Chondrocyte (in vitro differentiated cells): ENCODE results near the gene MACROD2. TPM values are rescaled to one million over a fixed set of nuclear protein-coding genes. Genes with fewer than 3 reads are reported as not detected.

Experiments
- DNase-seq: peaks from one replicate; pipeline ENCODE4 v3.0.0; 2021; ENCODE audit warnings: mixed read lengths, low spot score
- H3K27ac Mint-ChIP-seq: one replicate; pipeline ENCODE4 v1.8.0; 2021; ENCODE audit warnings: mild to moderate bottlenecking, moderate library complexity, mixed read lengths; ENCODE audit not compliant: unreplicated experiment
- H3K27me3 Mint-ChIP-seq: 2 replicates; pipeline ENCODE4 v1.8.0; 2021; ENCODE audit warnings: low read depth, mixed read lengths
- H3K36me3 Mint-ChIP-seq: 2 replicates; pipeline ENCODE4 v1.8.0; 2021; ENCODE audit warnings: low read depth, mixed read lengths
- H3K4me1 Mint-ChIP-seq: 2 replicates; pipeline ENCODE4 v1.8.0; 2021; ENCODE audit warnings: low read depth, mild to moderate bottlenecking, mixed read lengths
- H3K4me3 Mint-ChIP-seq: one replicate; pipeline ENCODE4 v1.8.0; 2021; ENCODE audit warnings: mild to moderate bottlenecking, moderate library complexity, mixed read lengths; ENCODE audit not compliant: unreplicated experiment
- H3K9me3 Mint-ChIP-seq: 2 replicates; pipeline ENCODE4 v1.8.0; 2021; ENCODE audit warnings: low read depth, mixed read lengths
- total RNA-seq: library from RNA; stranded (reverse); gene quantifications from 3 replicates; pipeline ENCODE4 v1.2.1, GENCODE V29; 2021
- TF ChIP-seq, protein P1 (sequence below): fragments of 200-600 bp; sonication (generic); IDR thresholded peaks from 2 replicates; pipeline ENCODE4 v1.5.0; 2021; ENCODE audit warnings: antibody characterized with exemption, mild to moderate bottlenecking, moderate library complexity

The MACROD2 gene
- total RNA-seq, 1 donor from 2014 or later = 3.2 TPM

DNA sequence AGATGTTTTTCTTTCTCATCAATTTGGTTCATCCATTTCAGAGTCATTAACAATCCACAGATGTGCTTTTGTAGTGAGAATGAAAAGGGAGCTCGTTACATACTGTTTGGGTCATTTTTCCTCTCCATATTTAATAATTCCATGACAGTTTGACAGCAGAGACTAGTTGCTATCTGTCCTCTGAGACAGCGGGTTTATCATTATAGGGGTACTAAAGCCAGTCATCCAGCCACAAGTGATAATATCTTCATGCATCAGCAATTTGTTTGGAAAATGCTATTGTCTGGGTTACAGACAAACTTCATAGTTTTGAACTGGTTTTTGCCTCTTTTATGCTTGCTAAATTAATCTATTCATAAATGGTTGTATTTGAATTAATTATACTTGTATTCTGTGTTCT is 692.7 kb downstream of the MACROD2 start:
- H3K27me3 Mint-ChIP-seq = peaks cover 4% of the 10 kb centered on the region
- no peaks in the 10 kb centered on the region for H3K9me3 Mint-ChIP-seq
- no peak for DNase-seq
- H3K4me1 Mint-ChIP-seq = no peaks in the 10 kb centered on the region
- no peak overlapping the region for H3K27ac Mint-ChIP-seq
- TF ChIP-seq, protein P1, sequence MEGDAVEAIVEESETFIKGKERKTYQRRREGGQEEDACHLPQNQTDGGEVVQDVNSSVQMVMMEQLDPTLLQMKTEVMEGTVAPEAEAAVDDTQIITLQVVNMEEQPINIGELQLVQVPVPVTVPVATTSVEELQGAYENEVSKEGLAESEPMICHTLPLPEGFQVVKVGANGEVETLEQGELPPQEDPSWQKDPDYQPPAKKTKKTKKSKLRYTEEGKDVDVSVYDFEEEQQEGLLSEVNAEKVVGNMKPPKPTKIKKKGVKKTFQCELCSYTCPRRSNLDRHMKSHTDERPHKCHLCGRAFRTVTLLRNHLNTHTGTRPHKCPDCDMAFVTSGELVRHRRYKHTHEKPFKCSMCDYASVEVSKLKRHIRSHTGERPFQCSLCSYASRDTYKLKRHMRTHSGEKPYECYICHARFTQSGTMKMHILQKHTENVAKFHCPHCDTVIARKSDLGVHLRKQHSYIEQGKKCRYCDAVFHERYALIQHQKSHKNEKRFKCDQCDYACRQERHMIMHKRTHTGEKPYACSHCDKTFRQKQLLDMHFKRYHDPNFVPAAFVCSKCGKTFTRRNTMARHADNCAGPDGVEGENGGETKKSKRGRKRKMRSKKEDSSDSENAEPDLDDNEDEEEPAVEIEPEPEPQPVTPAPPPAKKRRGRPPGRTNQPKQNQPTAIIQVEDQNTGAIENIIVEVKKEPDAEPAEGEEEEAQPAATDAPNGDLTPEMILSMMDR = no peak
- no peaks in the 10 kb centered on the region for H3K36me3 Mint-ChIP-seq
- H3K4me3 Mint-ChIP-seq = no peak overlapping the region

DNA sequence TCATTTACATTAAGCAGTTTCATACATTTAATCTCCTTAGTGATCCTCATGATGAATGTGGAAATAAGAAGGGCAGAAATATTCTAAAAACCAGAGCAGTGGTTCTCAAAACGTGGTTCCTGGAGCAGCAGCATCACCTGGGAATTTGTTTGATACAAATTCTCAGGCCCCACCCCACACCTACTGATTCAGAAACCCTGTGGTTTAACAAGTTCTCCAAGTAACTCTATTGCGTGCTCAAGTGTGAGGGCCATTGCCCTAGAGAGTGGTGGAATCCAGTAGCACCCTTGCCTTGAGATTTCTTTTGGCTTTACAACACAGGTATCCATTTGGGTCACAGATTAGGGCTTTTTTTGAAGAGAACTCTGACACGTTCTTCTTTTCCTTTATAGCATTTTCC is 696.7 kb downstream of the MACROD2 start:
- Mint-ChIP-seq H3K27me3 (peaks cover 4% of the 10 kb centered on the region), H3K36me3 (no peaks in the 10 kb centered on the region), H3K27ac (no peak overlapping the region), H3K4me3 (no peak overlapping the region), H3K4me1 (no peaks in the 10 kb centered on the region), H3K9me3 (no peaks in the 10 kb centered on the region)
- TF ChIP-seq, protein P1 = no peak
- no peak for DNase-seq

DNA sequence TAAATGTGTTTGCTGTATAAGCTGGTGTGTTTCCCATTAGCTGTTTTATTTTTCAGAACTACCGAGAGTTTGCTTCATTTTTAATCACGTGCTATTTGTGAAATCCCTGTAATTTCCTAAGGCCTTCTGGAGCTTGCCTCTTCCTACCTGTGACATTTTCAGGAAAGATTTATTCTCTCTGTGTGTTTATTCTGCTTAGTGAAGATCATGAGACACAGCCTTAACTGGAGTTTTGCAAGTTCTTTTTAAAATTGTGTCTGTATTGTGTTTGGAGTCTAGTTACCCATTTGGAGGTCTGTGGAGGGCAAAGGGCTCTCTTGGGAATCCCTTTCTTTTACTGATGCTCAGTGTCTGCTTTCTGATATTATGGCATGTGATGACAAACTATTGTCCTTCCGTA is 701.2 kb downstream of the MACROD2 start:
- Mint-ChIP-seq H3K9me3 (no peaks in the 10 kb centered on the region), H3K4me3 (no peak overlapping the region), H3K36me3 (no peaks in the 10 kb centered on the region), H3K4me1 (no peaks in the 10 kb centered on the region), H3K27me3 (no peaks in the 10 kb centered on the region), H3K27ac (no peak overlapping the region)
- TF ChIP-seq, protein P1 = no peak
- no peak for DNase-seq

DNA sequence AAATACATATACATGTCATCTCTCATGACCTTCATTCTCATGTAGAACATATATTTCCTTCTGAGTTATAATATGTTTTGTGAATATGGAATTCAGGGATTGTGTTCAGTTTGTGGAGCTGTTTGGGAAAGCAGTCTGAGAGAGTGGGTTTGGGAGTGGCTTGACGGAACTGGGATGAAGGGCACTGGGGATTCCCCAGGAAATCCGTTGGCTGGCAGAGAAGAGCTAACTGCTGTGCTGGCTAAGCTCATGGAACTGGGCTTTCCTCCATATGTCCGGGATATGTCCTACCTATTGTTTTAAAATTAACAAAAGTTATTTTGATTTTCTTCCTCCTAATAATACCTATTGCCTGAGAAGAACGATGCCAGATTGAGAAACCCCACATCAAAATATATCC is 701.6 kb downstream of the MACROD2 start:
- TF ChIP-seq, protein P1 = no peak
- no peak overlapping the region for H3K4me3 Mint-ChIP-seq
- no peaks in the 10 kb centered on the region for H3K4me1 Mint-ChIP-seq
- no peak overlapping the region for H3K27ac Mint-ChIP-seq
- no peaks in the 10 kb centered on the region for H3K27me3 Mint-ChIP-seq
- no peaks in the 10 kb centered on the region for H3K9me3 Mint-ChIP-seq
- no peak for DNase-seq
- no peaks in the 10 kb centered on the region for H3K36me3 Mint-ChIP-seq

DNA sequence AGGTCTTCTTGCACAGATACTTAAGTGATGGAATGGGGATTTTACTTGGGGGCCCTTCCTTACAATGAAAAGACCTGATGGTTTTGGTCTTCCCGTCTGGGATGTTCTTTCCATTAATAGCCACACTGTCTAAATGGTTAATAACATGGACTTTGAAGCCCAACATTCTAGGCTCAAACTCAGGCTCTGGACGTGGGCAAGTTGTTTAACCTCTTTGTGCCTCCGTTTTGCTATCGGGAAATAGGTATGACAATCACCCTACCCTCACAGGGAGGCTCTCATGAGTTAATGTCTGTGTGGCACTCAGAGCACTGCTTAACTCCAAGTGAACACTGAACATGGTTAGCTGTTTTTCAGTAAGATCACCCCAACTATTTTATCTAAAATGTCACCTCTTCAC is 702.8 kb downstream of the MACROD2 start:
- Mint-ChIP-seq H3K4me1 (no peaks in the 10 kb centered on the region), H3K27ac (no peak overlapping the region), H3K4me3 (no peak overlapping the region), H3K9me3 (no peaks in the 10 kb centered on the region), H3K27me3 (no peaks in the 10 kb centered on the region), H3K36me3 (no peaks in the 10 kb centered on the region)
- TF ChIP-seq, protein P1 = no peak
- no peak for DNase-seq
